GM23248 (cell line): ENCODE measurements around the gene SUSD5.

Experiments used
- EZH2 ChIP-seq: fragments of 200-600 bp; sonication (generic); IDR thresholded peaks from 2 replicates; pipeline ENCODE4 v1.6.1; 2018; ENCODE audit warnings: antibody characterized with exemption, mild to moderate bottlenecking; ENCODE audit not compliant: insufficient read depth, poor library complexity, severe bottlenecking
- EZH2phosphoT487 ChIP-seq: fragments of 200-600 bp; sonication (generic); IDR thresholded peaks from 2 replicates; pipeline ENCODE4 v1.6.1; 2018; ENCODE audit warnings: antibody characterized with exemption, moderate library complexity, mild to moderate bottlenecking, low read depth; ENCODE audit not compliant: insufficient read depth

DNA sequence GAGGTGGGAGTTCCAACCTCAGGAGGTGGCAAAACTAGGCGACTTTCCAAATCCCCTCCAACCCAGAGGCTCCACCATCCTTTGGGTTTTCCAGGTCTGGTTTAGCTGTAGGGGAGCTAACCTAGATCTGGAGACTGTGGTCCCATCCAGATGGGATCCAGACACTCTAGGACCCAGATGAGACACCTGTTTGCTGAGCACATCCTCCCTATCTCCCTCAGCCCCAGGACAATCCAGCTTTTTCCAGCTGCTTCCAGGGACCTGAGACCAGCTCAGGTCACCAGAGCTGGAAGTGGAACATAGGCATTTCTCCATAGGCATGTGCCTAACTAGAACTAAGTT lies 86.6 kb downstream of the SUSD5 start:
- TF ChIP-seq EZH2 = no peak
- no peak for TF ChIP-seq EZH2phosphoT487
